GM12878 (cell line): ENCODE data around the gene TECPR1. TPM values are rescaled to one million over a fixed set of nuclear protein-coding genes. Genes with fewer than 3 reads are reported as not detected.

ENCODE experiments used
- ATAC-seq: fragments of 200-7000 bp; cut with Tn5 transposase; 3 replicates; pipeline ENCODE4 v1.9.1; 2020; ENCODE audit warnings: mild to moderate bottlenecking, moderate library complexity
- BruUV-seq: library from RNA; stranded (reverse); fragments of 400-500 nt; replicated peaks from 2 replicates; lab custom pipeline; 2021; lab: Mats Ljungman, UMichigan
- CTCF ChIA-PET: fragments of 300-600 bp; sonication (Branson Sonifier 250); formaldehyde crosslinking; extraction: SDS; loops from one replicate; lab custom pipeline; 2021; ENCODE audit warnings: inconsistent platforms; lab: Yijun Ruan, JAX
- POLR2A ChIA-PET: fragments of 350-600 bp; formaldehyde crosslinking; extraction: SDS; loops from one replicate; lab custom pipeline; 2021; ENCODE audit warnings: inconsistent platforms; lab: Charles Lee
- RAD21 ChIA-PET: fragments of 300-600 bp; sonication (Branson Sonifier 250); formaldehyde crosslinking; loops from one replicate; lab custom pipeline; 2023; ENCODE audit warnings: antibody characterized with exemption; ENCODE audit not compliant: unreplicated experiment; lab: Charles Lee
- SMC1A ChIA-PET: fragments of 300-600 bp; sonication (Branson Sonifier 250); formaldehyde crosslinking; loops from one replicate; lab custom pipeline; 2023; ENCODE audit not compliant: unreplicated experiment, uncharacterized antibody; lab: Charles Lee
- DNase-seq: peaks from one replicate; pipeline ENCODE4 v3.0.0-alpha.2; 2011; ENCODE audit warnings: low read depth, low spot score
- FAIRE-seq: peaks from 3 replicates; lab custom pipeline; 2011; peaks lifted over from hg19 to GRCh38; lab: Jason Lieb, UNC
- H2AFZ ChIP-seq: 2 replicates; pipeline ENCODE4 v1.6.0; 2011; ENCODE audit warnings: low read depth, low read length, control low read depth; ENCODE audit not compliant: control insufficient read depth
- H3K27ac ChIP-seq: 2 replicates; pipeline ENCODE4 v1.5.1; 2011; ENCODE audit warnings: control low read depth; ENCODE audit not compliant: control insufficient read depth, insufficient read depth
- H3K27me3 ChIP-seq, 2 experiments: replicated peaks in 1 of 2; 2 replicates each; pipeline versions ENCODE4 v1.6.0 to v1.6.1; 2011; ENCODE audit warnings: low read length in 1 of 2; ENCODE audit not compliant: control insufficient read depth in 2 of 2, insufficient read depth in 2 of 2
- H3K36me3 ChIP-seq, 2 experiments: 2 replicates each; pipeline ENCODE4 v1.5.1; 2011; ENCODE audit warnings: low read length in 1 of 2; ENCODE audit not compliant: control insufficient read depth in 2 of 2, insufficient read depth in 2 of 2
- H3K4me1 ChIP-seq: 2 replicates; pipeline ENCODE4 v1.6.1; 2011; ENCODE audit warnings: mild to moderate bottlenecking, low read length, moderate library complexity, mixed read lengths; ENCODE audit not compliant: control insufficient read depth, insufficient read depth
- H3K4me2 ChIP-seq: 2 replicates; pipeline ENCODE4 v1.6.0; 2011; ENCODE audit warnings: control low read depth; ENCODE audit not compliant: control insufficient read depth, insufficient read depth
- H3K4me3 ChIP-seq: fragments of 200-600 bp; sonication (generic); 2 replicates; pipeline ENCODE4 v1.5.1; 2016
- H3K79me2 ChIP-seq: 2 replicates; pipeline ENCODE4 v1.6.0; 2011; ENCODE audit warnings: low read length; ENCODE audit not compliant: control insufficient read depth, insufficient read depth
- H3K9ac ChIP-seq: 2 replicates; pipeline ENCODE4 v1.8.0; 2011; ENCODE audit warnings: low read length, control low read depth, mixed read lengths; ENCODE audit not compliant: control insufficient read depth, insufficient read depth
- H3K9me3 ChIP-seq: replicated peaks from 3 replicates; pipeline ENCODE4 v1.5.1; 2011; ENCODE audit warnings: mild to moderate bottlenecking, low read length; ENCODE audit not compliant: control insufficient read depth, insufficient read depth
- H4K20me1 ChIP-seq: 2 replicates; pipeline ENCODE4 v1.6.0; 2011; ENCODE audit not compliant: control insufficient read depth, insufficient read depth
- CBX5 ChIP-seq: sonication (generic); IDR thresholded peaks from 2 replicates; pipeline ENCODE4 v1.6.1; 2016; ENCODE audit warnings: low read depth, moderate library complexity, mild to moderate bottlenecking, inconsistent platforms
- GATAD2B ChIP-seq: fragments of 450-650 bp; conservative IDR thresholded peaks from 2 replicates; pipeline ENCODE4 v1.6.1; 2017; ENCODE audit warnings: low read depth, mild to moderate bottlenecking, moderate library complexity
- LARP7 ChIP-seq: fragments of 450-650 bp; IDR thresholded peaks from 2 replicates; pipeline ENCODE4 v1.6.1; 2017; ENCODE audit warnings: mild to moderate bottlenecking
- PAX5 ChIP-seq: IDR thresholded peaks from 2 replicates; pipeline ENCODE4 v1.6.1; 2011; ENCODE audit warnings: low read depth, low read length, borderline replicate concordance
- RAD51 ChIP-seq: fragments of 450-650 bp; IDR thresholded peaks from 2 replicates; pipeline ENCODE4 v1.6.1; 2016; ENCODE audit warnings: moderate library complexity, mild to moderate bottlenecking, inconsistent platforms
- RB1 ChIP-seq: fragments of 450-650 bp; formaldehyde crosslinking; IDR thresholded peaks from 2 replicates; pipeline ENCODE4 v1.6.1; 2017; ENCODE audit warnings: mild to moderate bottlenecking, borderline replicate concordance
- RBBP5 ChIP-seq: fragments of 200-600 bp; sonication (generic); conservative IDR thresholded peaks from 2 replicates; pipeline ENCODE4 v1.6.1; 2016
- REST ChIP-seq: IDR thresholded peaks from 2 replicates; pipeline ENCODE4 v1.6.1; 2012; ENCODE audit warnings: mild to moderate bottlenecking, low read depth, low read length
- SMAD5 ChIP-seq: IDR thresholded peaks from 2 replicates; pipeline ENCODE4 v1.6.1; 2016; ENCODE audit warnings: antibody characterized with exemption, low read depth
- STAT3 ChIP-seq: IDR thresholded peaks from 2 replicates; pipeline ENCODE4 v1.6.1; 2011; ENCODE audit warnings: low read depth, low read length, improper control_type of control experiment
- SUZ12 ChIP-seq: fragments of 200-600 bp; sonication (generic); IDR thresholded peaks from one replicate; pipeline ENCODE4 v1.6.1; 2018; ENCODE audit warnings: antibody characterized with exemption, mild to moderate bottlenecking; ENCODE audit not compliant: unreplicated experiment
- TARDBP ChIP-seq: IDR thresholded peaks from 2 replicates; pipeline ENCODE4 v1.6.1; 2016; ENCODE audit warnings: borderline replicate concordance
- ZNF24 ChIP-seq: fragments of 450-650 bp; IDR thresholded peaks from 2 replicates; pipeline ENCODE4 v1.6.1; 2017; ENCODE audit warnings: antibody characterized with exemption, mild to moderate bottlenecking
- WGBS: methylation state at CpG from one replicate; pipeline ENCODE4 v1.1.6; 2016; ENCODE audit warnings: low lambda C conversion rate; ENCODE audit not compliant: insufficient replicate concordance, insufficient coverage; ENCODE audit errors: missing lambda C conversion rate; 5-methylcytosine and 5-hydroxymethylcytosine counted together
- in situ Hi-C: fragments of 300-500 bp; cut with MboI; formaldehyde crosslinking; loops from 9 replicates; pipeline ENCODE4 v1.14.3; 2018; ENCODE audit warnings: mixed read lengths
- intact Hi-C: fragments of 100-400 bp; cut with micrococcal nuclease; formaldehyde crosslinking; loops from one replicate; pipeline ENCODE4 v1.14.2; 2022; ENCODE audit not compliant: unreplicated experiment
- polyA plus RNA-seq, 11 experiments: library from polyadenylated mRNA; depleted of rRNA in 4 of 11; unstranded in 6 of 11; stranded (reverse) in 5 of 11; fragments of >200 nt; fragmentation: Nextera tagmentation in 4 of 11; fragmentation: Illumina TruSeq in 1 of 11; extraction: Ambion mirVana in 4 of 11; extraction: Trizol in 1 of 11; gene quantifications; 1 replicate in 1 of 11; 2 replicates in 10 of 11; pipeline versions ENCODE4 v1.2.1 to v1.2.3, GENCODE V29; 2011 to 2016; ENCODE audit warnings: inconsistent platforms in 2 of 11, missing spikeins in 2 of 11, low read depth in 1 of 11
- total RNA-seq, 4 experiments: library from RNA; depleted of rRNA in 3 of 4; stranded (reverse); fragments of >200 nt in 3 of 4; fragmentation: Illumina TruSeq in 1 of 4; extraction: Trizol in 1 of 4; gene quantifications; 2 replicates each; pipeline versions ENCODE4 v1.2.1 to v1.2.3, GENCODE V29; 2013 to 2021
- TF ChIP-seq, protein P1 (sequence below): fragments of 150-350 bp; IDR thresholded peaks from 2 replicates; pipeline ENCODE4 v1.6.1; 2016; ENCODE audit warnings: low read depth, low read length
- TF ChIP-seq, protein P2 (sequence below): fragments of 450-650 bp; IDR thresholded peaks from 2 replicates; pipeline ENCODE4 v1.6.1; 2017; ENCODE audit warnings: mild to moderate bottlenecking
- TF ChIP-seq, protein P3 (sequence below): IDR thresholded peaks from 2 replicates; pipeline ENCODE4 v1.6.1; 2012; ENCODE audit warnings: low read depth, low read length, improper control_type of control experiment
- TF ChIP-seq, protein P4 (sequence below): IDR thresholded peaks from 2 replicates; pipeline ENCODE4 v1.6.1; 2011; ENCODE audit warnings: low read depth, mild to moderate bottlenecking, low read length, moderate library complexity, borderline replicate concordance; ENCODE audit errors: extremely low read depth

The TECPR1 gene
- total and polyA plus RNA-seq, 10 of the 15 experiments (the other 5 are each of a cell fraction or from before 2014, with no cell fraction given): 0.26 to 16.8 (median 4.2) TPM

- in situ Hi-C loops (no loop called here), intact Hi-C loops (no loop called here)
- DNase-seq (no peak), FAIRE-seq (no peak), ATAC-seq (no peak)
- no peak overlapping the region for H3K4me2 ChIP-seq
- ChIA-PET POLR2A (no interaction called here), RAD21 (interaction anchor here (0.6 kb wide), 1 partner anchor 216 kb away, joined by 3 read pairs; no protein-coding TSS in a partner anchor), CTCF (no interaction called here), SMC1A (no interaction called here)
- WGBS: 52% methylated on average over 1 of the region's 1 CpG
- no peak overlapping the region for H2AFZ ChIP-seq
- no peaks in the 10 kb centered on the region for H4K20me1 ChIP-seq
- peaks cover 0 to 6% of the 10 kb centered on the region in 2 experiments; a peak in 3 of 4 replicates for H3K36me3 ChIP-seq
- no peaks in the 10 kb centered on the region for H3K27me3 ChIP-seq
- no peaks in the 10 kb centered on the region for H3K4me1 ChIP-seq
- H3K27ac ChIP-seq: no peak overlapping the region
- no peak overlapping the region for H3K4me3 ChIP-seq
- no peaks in the 10 kb centered on the region; the same call in 2 of the 3 replicates for H3K9me3 ChIP-seq
- no peak overlapping the region for H3K9ac ChIP-seq
- no TSS peak for BruUV-seq
- H3K79me2 ChIP-seq: no peaks in the 10 kb centered on the region
- TF ChIP-seq, protein P1, sequence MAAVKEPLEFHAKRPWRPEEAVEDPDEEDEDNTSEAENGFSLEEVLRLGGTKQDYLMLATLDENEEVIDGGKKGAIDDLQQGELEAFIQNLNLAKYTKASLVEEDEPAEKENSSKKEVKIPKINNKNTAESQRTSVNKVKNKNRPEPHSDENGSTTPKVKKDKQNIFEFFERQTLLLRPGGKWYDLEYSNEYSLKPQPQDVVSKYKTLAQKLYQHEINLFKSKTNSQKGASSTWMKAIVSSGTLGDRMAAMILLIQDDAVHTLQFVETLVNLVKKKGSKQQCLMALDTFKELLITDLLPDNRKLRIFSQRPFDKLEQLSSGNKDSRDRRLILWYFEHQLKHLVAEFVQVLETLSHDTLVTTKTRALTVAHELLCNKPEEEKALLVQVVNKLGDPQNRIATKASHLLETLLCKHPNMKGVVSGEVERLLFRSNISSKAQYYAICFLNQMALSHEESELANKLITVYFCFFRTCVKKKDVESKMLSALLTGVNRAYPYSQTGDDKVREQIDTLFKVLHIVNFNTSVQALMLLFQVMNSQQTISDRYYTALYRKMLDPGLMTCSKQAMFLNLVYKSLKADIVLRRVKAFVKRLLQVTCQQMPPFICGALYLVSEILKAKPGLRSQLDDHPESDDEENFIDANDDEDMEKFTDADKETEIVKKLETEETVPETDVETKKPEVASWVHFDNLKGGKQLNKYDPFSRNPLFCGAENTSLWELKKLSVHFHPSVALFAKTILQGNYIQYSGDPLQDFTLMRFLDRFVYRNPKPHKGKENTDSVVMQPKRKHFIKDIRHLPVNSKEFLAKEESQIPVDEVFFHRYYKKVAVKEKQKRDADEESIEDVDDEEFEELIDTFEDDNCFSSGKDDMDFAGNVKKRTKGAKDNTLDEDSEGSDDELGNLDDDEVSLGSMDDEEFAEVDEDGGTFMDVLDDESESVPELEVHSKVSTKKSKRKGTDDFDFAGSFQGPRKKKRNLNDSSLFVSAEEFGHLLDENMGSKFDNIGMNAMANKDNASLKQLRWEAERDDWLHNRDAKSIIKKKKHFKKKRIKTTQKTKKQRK: no peak
- TF ChIP-seq RB1: no peak
- no peak for TF ChIP-seq RAD51
- TF ChIP-seq ZNF24: no peak
- TF ChIP-seq, protein P2, sequence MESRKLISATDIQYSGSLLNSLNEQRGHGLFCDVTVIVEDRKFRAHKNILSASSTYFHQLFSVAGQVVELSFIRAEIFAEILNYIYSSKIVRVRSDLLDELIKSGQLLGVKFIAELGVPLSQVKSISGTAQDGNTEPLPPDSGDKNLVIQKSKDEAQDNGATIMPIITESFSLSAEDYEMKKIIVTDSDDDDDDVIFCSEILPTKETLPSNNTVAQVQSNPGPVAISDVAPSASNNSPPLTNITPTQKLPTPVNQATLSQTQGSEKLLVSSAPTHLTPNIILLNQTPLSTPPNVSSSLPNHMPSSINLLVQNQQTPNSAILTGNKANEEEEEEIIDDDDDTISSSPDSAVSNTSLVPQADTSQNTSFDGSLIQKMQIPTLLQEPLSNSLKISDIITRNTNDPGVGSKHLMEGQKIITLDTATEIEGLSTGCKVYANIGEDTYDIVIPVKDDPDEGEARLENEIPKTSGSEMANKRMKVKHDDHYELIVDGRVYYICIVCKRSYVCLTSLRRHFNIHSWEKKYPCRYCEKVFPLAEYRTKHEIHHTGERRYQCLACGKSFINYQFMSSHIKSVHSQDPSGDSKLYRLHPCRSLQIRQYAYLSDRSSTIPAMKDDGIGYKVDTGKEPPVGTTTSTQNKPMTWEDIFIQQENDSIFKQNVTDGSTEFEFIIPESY: no peak
- TF ChIP-seq RBBP5: no peak
- no peak for TF ChIP-seq GATAD2B
- no peak for TF ChIP-seq CBX5
- TF ChIP-seq, protein P3, sequence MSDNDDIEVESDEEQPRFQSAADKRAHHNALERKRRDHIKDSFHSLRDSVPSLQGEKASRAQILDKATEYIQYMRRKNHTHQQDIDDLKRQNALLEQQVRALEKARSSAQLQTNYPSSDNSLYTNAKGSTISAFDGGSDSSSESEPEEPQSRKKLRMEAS: no peak
- TF ChIP-seq, protein P4, sequence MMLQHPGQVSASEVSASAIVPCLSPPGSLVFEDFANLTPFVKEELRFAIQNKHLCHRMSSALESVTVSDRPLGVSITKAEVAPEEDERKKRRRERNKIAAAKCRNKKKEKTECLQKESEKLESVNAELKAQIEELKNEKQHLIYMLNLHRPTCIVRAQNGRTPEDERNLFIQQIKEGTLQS: no peak
- TF ChIP-seq SUZ12: no peak
- TF ChIP-seq STAT3: no peak
- no peak for TF ChIP-seq REST
- TF ChIP-seq SMAD5: no peak
- no peak for TF ChIP-seq PAX5
- no peak for TF ChIP-seq LARP7
- no peak for TF ChIP-seq TARDBP
These were observed 64.9 kb downstream of the TECPR1 start for GRCh38 chr7:98187138-98187502.
